Measurements from ENCODE around the gene WDFY2. TPM values are rescaled to one million over a fixed set of nuclear protein-coding genes. Genes with fewer than 3 reads are reported as not detected.

The WDFY2 gene
- total RNA-seq, 1 experiment from 2014 or later = 26.4 TPM

DNA sequence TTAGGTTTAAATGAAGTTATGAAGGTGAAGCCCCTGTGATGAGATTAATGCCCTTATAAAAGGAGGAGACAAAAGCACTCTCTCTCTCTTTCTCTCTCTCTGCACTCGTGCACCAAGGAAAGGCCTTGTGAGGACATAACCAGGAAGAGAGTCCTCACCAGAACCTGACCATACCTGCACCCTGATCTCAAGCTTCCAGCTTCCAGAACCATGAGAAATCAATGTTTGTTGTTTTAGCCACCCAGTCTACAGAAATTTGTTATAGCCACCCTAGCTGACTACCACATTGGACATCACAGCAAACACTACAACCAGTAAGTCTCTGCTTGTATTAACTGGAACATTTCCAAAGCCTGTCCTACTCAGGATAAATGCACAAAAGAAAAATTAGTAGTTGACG, 34.7 kb upstream of the WDFY2 start:
- DNase-seq = no peak
- no peak overlapping the region for H3K4me3 Mint-ChIP-seq
- Histone ChIP-seq H4K8ac (replicated peaks; ENCODE audit: insufficient read length, low read depth, low read length) (no peak overlapping the region), H2BK5ac (ENCODE audit: insufficient read length, low read length) (no peak overlapping the region), H3K9ac (ENCODE audit: extremely low read depth, insufficient read length, low read length) (no peak overlapping the region), H3K14ac (ENCODE audit: insufficient read depth, low read length) (no peak overlapping the region), H4K5ac (ENCODE audit: insufficient read length, low read depth, low read length) (no peak overlapping the region), H2BK20ac (ENCODE audit: low read depth, low read length, poor library complexity, severe bottlenecking) (no peak overlapping the region), H4K91ac (ENCODE audit: insufficient read length, low read depth, low read length) (no peak overlapping the region), H3K4me2 (ENCODE audit: insufficient read depth, insufficient read length, low read length) (no peak overlapping the region), H2AFZ (ENCODE audit: low read length) (no peak overlapping the region), H3T11ph (ENCODE audit: low read length) (no peak overlapping the region), H2BK15ac (ENCODE audit: low read depth, low read length) (no peak overlapping the region), H2BK120ac (ENCODE audit: low read depth, low read length, poor library complexity, severe bottlenecking) (no peak overlapping the region), H4K20me1 (ENCODE audit: control insufficient read depth, insufficient read depth, insufficient read length) (no peaks in the 10 kb centered on the region), H3K23me2 (ENCODE audit: insufficient read length, low read depth, low read length, poor library complexity, severe bottlenecking) (no peaks in the 10 kb centered on the region), H2AK5ac (ENCODE audit: insufficient read length, low read length) (no peak overlapping the region), H3K18ac (ENCODE audit: insufficient read length, low read depth, low read length) (no peak overlapping the region), H3K4ac (ENCODE audit: low read depth, low read length) (no peak overlapping the region), H3K27me3 (ENCODE audit: insufficient read depth, low read length) (no peaks in the 10 kb centered on the region), H3K9me3 (ENCODE audit: control insufficient read depth, low read depth, low read length) (no peaks in the 10 kb centered on the region), H3K4me1 (ENCODE audit: insufficient read depth, low read length) (no peaks in the 10 kb centered on the region), H3K79me2 (ENCODE audit: insufficient read depth, low read length) (no peaks in the 10 kb centered on the region), H3K27ac (ENCODE audit: insufficient read length, low read depth, low read length) (no peak overlapping the region), H2BK12ac (ENCODE audit: insufficient read length, low read depth, low read length) (no peak overlapping the region), H3K23ac (ENCODE audit: insufficient read length, low read depth, low read length) (no peak overlapping the region), H3K79me1 (ENCODE audit: insufficient read depth, low read depth, low read length, poor library complexity, severe bottlenecking) (no peaks in the 10 kb centered on the region), H3K56ac (ENCODE audit: insufficient read length, low read depth, low read length) (no peak overlapping the region)
- H3K36me3 Mint-ChIP-seq (ENCODE audit: insufficient read depth in 1 of 3, low read depth in 3 of 3) = no peaks in the 10 kb centered on the region
- H3K27me3 Mint-ChIP-seq (ENCODE audit: low read depth) = no peaks in the 10 kb centered on the region; the same call in 1 of the 2 replicates
- peaks cover 18 to 19% of the 10 kb centered on the region in 2 experiments for H3K4me1 Mint-ChIP-seq
- no peak for TF ChIP-seq CTCF (conservative IDR thresholded peaks at IDR 0.05)
- WGBS (ENCODE audit: extremely low coverage, insufficient read length, low lambda C conversion rate) = no CpG with 5 or more reads among the region's 2 CpGs
- no peak overlapping the region for H3K27ac Mint-ChIP-seq
- peaks cover 3 to 4% of the 10 kb centered on the region in 2 experiments; a peak in 1 of 5 replicates for H3K9me3 Mint-ChIP-seq
